HG03439 (cell line): ENCODE data around the gene MAP1B.
"Not testable (repeated sequence)": the region's sequence is repeated elsewhere in the genome, so short reads cannot be mapped to it uniquely, and the experiment has no call there.

Experiments used
- ATAC-seq: cut with Tn5 transposase; IDR thresholded peaks from one replicate; pipeline ENCODE4 v1.9.1; 2021; ENCODE audit warnings: mild to moderate bottlenecking, moderate library complexity; ENCODE audit not compliant: unreplicated experiment

Gene MAP1B

DNA sequence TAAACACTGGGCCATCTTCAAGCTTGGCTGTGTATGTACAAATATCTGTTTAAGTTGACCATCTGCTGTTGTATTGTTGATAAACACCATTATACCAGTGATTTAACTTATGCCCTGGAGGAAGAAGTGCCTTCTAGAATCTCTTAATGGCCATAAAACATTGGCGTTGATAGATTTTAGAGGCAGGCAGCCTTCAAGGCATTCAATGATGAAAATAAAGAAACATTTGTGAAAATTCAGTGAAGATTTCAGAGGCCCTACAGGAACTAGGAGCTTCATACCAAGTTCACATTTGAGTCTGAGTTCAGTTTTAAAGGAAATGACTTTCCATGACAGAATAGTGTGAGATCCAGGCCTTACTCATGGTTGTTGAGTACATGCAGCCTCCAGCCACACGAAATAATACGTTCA, 52.2 kb downstream of the MAP1B start:
- ATAC-seq: no peak

DNA sequence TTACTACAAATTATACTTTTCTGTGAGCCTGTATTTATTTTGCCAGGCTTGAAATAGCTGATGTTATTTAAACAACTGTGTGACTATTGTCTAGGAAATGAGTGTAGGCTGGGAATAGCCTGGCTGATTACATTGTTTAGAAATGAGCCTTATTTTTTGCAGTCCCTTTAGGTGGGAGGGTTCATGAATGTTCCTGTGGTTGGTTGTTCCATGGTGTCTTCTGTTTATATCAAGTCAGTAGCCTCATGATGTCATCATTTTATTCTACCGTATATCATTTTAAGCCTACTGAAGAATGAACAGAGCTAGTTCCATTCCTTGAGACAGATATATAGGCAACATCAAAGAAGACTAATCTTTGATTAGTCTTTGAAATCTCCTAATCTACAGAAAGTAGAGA, 53.1 kb downstream of the MAP1B start:
- ATAC-seq: no peak

DNA sequence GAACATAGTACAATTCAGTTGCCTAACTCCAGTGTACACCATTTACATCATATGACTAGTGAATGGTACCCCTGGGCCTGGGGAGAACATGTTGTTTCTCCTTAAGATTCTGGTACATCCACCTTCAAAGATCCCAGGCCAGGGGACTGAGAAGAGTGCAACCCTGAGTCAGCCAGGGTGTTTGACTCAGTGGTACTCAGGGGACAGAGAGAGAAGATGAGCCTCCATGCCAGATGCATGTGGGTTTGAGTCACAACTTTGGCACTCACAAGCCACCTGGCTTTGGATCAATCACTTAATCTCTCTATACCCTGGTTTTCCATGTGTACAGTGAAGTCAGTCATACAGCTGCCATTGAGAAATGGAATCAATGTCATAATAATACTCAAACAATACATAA, 53.7 kb downstream of the MAP1B start:
- no peak for ATAC-seq

DNA sequence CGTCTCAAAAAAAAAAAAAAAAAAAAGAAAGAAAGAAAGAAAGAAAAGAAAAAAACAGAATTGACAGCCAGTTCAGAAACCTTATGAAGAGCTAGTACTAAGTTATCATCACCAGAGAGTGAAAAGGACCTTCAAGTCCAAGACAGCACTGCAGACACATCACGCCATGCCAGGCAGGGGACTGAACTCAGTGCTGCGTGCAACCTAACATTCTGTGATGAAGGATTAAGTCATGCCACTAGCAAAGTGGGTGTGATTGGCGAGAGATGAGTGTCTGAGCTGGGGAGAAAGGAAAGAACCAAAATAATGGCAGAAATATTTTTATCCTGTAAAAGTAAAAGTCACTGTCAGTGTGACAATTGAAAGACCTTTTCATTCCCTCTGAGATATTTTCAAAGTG, 54.7 kb downstream of the MAP1B start:
- ATAC-seq: no peak

DNA sequence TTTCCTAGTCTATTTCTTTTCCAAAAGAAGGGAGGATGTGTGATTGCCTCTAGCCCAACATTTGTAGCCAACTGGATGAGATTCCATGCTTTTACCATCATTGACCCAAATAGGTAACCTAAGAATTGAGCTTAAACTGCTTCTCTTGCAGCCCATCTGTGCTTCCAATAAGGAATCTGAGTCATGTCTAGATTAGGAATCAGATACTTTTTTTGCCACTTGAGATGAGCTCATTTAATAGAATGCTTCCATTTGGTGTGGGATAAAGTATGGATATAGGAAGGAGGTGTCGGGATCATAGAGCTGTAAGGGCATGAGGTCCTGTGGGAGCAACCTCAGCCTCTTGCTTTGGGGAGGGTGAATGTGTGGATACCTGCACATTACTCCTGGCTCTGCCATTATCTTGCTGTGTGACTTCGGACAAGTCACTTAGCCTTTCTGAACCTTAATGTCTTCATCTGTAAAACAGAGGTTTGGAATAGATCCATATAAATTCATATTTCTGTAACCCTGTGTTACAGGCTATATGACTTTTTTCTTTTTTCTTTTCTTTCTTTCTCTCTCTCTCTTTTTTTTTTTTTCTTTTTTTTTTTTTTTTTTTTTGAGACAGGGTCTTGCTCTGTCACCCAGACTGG, 56.2 kb downstream of the MAP1B start:
- ATAC-seq: no peak

DNA sequence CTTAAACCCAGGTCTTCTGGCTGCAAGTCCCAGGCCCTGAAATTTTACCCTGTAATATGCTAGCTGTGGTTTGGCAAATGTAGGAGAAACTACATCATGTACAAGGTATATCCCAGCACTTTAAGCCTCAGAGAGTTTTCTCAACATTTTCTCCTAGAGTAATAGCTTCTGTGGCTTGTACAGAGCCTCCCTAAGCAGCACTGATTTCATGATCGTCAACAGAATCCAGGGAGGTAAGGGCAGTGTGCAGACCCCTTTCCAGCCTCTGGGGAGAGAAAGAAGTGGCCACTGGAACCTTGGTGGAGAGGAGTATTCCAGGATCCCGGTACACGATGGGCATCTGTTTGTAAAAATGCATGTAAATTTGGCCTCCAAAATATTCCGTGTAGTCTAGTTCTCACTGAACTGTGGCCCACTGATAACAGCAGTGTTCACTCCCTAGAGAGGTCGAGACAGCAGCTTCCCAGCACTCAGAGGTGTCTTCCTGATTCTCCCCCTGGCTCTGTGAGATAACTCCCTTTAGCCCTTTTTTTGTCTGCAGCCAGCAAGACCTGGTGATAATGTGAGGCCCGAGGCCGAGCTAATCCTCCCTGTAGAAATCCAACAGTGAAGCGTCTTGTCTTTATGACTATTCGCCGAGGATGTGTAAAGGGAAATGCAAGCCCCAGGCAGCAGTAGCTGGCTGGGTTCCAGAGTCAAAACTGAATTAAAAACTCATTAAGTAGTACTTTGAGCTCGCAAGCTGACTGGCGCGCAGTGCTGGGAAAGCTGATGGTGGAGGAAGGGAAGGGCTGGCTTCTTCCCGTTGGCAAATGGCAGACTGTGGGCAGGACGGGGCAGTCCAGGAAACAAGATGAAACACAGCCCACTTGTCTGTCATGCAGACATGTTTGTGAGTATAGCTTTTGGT, 59.0 kb downstream of the MAP1B start:
- ATAC-seq: no peak

DNA sequence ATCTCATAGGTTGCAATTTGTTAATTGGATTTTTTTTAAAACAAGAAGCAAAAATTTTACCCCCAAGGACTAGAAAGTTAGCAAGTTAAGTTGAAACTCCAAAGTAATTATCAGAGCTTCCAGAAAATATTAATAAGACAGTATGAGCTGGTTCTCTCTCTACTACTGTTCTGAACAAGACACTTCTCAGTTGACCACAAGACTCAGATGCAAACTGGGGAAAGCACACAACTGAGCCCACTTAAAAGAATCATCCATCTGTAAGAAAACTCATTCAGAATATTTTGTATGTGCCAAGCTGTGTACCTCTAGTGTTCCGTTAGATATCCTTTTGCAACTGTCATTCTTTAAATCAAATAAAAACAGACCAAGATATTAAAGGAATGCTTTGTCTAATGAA, 60.0 kb downstream of the MAP1B start:
- ATAC-seq: no peak

DNA sequence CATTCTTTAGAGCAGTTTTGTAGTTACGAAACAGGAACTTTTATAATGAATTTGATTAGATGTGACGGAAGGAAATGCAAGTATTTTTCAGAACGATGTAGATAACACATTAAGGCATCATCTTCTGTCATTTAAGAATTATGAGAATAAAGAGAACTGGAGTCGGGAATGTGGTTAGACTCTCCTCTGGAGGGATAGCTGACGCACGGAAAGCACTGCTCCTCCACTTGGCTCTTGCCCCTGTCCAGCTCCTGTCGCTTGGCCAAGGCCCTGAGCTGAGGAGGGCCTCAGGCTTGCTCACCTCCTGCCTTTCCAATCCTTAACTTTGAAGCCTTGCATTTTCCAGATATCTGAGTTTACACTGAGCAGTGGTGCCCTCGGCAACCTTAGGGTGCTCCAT, 60.5 kb downstream of the MAP1B start:
- ATAC-seq: no peak

DNA sequence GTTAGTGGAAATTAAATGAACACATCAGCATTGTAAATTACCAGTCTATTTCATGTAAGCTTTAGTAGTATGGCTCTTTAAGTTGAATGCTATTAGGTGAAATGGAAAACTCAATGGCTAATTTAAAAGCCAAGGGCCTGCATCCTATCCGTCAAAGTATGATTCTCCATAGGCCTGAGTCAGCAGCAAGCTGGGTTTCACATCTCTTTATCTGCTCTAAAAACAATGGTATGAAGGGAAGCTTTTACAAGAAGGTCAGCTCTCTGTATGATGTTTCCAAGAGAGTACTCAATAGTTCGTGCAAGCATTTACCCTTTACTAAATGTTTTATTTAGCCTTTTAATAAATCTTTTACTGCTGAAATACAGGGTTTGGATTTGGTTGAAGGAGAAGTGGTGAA, 62.8 kb downstream of the MAP1B start:
- no peak for ATAC-seq

DNA sequence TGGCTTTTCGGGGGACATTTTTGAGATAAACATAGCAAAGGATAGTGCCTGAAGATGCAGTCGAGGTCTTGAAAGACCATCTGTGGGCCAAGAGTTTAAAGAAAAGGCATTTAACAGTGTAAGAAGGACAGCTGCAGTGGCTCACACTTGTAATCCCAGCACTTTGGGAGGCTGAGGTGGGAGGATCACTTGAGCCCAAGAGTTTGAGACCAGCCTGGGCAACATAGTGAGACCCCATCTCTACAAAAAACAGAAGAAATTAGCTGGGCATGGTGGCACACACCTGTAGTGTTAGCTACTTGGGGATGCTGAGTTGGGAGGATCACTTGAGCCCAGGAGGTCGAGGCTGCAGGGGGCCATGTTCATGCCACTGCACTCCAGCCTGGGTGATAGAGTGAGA, 63.9 kb downstream of the MAP1B start:
- not testable (repeated sequence) for ATAC-seq

DNA sequence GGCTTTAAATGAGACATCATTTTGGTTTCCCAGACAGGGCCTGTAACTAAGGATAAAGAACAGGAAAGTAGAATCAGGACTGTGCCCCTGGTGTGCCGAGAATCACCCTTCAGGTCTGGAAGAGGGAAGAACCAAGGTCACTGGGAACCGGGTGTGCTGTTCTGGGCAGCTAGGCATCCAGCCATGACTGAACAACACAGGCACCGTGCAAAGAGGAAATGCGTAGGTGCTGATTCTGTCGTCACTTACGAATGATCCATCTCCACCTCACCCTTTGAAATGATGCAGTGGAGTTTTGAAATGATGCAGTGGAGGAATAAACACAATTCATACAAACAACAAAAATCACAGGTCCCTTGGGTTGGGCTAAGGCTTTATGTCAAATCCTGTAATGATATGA, 64.4 kb downstream of the MAP1B start:
- peak; percentile 51 for ATAC-seq

DNA sequence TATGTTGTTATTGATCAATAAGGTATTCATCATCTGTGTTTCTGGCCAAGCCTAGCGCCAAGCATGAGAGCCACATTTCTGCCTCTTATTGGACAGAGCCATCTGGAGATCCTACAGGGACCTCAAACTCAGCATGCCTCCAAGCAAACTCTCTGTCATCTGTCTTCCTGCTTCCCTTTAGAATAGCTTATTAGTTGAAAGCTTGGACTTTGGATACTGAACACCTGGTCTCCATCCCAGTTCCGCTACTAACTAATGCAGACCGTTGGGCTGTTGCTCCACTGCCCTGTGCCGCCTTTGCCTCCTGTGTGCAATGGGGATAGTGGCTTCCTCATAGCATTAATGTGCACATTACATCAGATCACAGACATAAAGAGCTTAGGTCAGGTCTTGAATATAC, 65.5 kb downstream of the MAP1B start:
- ATAC-seq: no peak

DNA sequence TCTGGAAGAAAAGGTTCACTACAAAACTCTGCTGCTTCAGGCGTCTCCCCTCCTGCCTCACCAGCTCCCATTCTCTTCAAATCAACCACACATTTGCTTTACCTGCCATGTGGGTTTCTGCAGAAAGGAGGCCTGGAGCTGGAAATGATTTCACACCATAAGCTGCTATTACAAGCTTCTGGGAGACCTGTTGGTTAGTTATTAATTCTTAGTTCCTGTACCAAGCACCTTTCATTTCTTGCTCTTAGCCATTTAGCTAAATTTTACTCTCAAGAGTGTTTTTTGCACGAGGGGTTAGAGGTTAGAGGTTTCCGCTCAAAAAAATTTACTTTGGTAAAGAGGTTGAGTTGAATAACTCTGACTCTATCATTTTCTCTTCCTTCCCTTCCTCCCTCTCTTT, 70.3 kb downstream of the MAP1B start:
- no peak for ATAC-seq

DNA sequence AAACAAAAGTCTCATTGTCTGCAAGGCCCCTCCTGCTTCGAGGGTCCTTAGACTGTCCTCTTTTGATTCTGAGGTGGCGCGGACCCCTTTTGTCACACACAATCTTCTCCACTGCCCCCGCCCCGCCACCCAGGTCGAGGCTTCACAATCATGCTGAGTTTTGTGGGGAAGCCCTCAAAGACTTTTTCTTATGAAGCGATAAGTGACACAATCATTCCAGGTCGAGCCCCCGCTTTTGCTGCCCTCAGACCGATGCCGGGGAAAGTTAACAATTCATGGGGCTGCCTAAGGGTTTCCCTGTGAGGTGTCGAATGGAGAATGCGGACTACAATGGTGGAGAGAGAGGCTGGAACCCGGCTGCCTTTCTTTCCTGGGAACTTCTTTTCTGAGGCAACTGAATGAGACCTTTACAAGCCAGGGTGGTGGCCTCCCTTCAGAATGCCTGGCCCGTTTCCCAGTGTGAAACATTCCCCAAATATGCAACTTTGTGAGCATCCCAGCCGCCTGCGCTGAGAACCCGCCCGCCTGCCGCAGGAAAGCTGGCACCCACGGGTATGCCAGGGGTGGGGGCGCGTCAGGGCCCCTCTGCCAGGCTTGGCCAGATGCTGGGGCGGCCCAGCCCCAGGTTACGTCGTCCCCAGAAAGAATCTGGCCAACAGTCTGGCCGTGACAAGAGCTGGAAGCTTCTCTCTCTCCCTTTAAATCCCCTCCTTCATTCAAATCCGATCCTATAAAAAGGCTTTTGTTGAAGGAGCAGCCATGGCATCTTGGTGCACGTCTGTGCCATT, 71.9 kb downstream of the MAP1B start:
- no peak for ATAC-seq

DNA sequence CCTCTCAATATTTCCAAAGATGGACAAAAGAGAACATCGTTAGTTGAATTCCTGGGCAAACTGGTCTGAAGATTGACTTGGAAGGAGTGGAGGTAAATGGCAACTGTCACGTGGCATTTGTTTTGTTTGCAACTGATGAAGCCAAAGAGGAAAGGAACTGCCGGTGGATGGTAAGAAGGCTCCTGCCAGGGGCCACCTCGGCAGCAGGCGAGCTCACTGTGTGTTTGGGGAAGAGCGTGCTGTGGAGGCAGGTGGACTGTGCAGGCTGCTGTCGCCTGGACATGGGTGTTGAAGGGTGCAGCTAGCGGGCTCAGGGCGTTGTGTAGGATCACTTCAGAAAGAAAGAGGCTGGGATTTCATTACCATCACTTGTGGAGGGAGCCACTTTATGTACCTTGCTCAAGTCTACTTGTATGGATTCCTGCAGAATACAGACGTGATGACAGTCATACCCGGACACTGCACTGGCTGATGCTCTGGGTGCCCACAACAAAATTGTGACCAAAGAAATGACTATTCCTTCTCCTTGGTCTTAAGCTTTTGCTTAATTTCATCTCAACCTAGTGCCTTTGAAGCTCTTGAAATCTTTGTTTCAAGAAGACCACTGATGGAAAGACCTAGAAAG, 72.7 kb downstream of the MAP1B start:
- ATAC-seq: no peak

DNA sequence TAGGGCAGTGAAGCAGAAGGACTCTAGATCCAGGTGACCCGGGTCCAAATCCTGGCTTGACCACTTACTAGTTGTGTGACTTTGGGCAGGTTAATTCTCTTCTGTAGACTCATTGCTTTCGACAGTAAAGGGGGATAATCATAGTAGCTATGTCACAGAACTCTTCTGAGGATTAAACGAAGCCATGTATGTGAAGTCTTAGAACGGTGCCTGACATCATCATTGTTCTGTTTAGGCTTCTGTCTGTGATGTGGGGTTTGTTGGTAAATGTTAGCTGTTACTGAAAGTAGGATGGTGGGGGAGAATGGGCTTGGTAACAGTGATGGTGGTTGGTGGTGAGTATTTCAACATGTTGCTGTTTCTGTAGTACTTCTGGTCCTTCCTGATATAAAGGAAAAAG, 73.7 kb downstream of the MAP1B start:
- ATAC-seq: no peak

DNA sequence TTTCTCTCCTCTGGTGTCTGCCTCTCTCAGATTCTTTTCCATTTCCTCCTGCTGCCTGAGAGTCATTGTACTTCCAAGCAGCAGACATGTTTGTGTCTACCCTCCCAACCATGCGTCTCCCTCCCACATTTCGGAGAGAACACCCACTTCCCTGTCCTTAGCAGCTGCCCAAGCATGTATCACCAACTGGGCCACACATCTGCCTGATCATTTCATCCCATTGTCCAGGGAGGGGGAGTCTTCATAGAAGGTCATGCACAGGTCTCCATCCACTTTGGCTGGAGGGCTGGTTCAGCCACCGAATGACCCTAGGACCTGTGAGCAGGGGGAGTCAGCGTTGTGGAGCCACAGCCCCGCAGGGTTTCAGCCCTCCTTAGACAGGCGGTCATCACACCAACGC, 75.4 kb downstream of the MAP1B start:
- ATAC-seq: no peak

DNA sequence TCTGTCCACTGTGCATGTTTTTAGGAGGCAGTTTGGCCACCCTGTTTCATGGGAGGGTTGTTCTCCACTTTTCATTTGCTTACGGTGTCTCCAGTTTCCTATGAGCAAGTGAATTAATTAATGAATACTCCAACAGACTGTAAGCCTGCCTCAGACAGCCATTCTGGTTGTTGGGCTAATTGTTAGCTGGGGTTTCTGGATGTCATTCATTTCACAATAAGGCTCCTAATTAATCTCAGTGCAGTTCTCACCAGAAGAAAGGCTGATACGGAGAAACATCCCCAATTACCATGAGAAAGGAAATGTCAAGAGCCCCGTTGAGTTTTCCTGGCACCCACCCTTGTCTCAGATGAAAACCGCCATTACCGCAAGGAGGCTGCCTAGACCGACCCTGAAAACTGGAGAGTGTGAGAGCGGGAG, 75.8 kb downstream of the MAP1B start:
- ATAC-seq: no peak

DNA sequence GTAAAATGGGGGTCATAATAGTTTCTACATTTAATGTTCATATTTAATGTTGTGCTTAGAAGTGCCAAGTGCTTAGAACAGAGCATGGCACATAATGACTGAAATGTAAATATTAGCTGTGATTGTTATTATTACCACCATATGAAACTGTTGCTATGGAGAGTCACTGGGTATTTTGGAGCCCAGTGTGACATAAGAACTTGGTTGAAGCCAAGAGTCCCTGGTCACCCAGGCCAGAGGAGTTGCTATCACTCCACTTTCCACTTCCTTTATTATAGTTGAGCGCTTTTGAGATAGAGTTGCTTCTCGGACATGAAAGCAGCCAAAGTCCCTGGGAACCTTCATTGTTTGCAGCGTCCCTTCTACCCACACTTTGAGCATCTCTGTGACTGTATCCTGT, 77.1 kb downstream of the MAP1B start:
- ATAC-seq: no peak

DNA sequence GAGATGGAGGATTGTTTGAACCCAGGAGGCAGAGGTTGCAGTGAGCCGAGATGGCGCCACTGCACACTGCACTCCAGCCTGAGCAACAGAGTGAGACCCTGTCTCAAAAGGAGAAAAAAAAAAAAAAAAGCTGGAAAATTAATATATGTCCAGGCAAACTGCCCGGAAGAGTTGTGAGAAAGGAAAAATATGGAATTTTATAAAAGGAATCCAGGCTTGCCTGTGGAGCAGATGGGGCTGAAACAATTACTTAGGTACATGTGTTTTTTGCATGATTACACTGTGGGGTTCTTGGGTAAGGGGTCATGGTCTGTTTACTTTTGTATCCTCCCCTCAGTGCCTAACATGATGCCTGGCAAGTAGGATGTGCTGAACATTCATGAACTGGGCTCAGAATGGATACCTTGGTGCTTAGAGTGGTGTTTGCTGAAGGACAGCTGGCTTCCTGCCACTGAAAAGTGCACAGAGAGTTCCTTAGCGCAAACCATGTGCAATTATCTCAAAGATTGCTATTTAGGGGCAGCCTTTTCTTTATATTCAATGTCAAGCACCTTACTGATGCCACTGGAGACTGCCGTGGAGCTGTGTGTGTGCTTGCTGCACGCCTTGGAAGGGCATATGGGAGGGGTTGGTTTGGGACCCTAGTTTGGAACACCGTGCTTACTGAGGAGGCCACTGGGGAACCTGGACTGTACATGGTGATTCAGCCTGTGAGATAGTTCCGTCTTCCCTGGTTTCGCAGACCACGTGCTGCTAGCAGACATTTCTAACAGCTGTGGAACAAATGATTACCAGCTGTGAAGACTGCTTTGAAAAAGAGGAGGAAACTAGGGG, 78.4 kb downstream of the MAP1B start:
- no peak for ATAC-seq
